GM19193 (cell line): Measurements from ENCODE around the gene RASSF8.

ENCODE experiments used
- POLR2A ChIP-seq: IDR thresholded peaks from 4 replicates; pipeline ENCODE4 v1.6.1; 2011; ENCODE audit not compliant: insufficient read depth, insufficient read length; ENCODE audit errors: extremely low read depth

RASSF8 gene

DNA sequence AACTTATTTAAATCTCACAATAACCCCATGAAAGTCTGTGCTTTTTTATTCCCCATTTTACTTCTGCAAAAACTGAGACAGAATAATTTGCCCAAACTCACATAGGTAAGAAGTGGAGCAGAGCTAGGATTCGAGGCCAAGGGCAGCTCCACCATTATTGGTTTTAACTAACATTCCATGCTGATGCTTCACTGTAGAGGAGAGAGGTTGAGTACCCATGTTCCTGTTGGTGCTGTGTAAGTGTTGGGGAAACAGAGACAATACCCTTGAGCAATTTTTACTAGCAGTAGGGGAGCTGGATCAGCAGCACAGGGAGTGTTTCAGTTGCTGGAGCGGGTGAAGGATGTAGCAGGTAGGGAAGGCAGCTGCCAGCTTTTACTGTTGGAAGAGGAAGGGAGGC is 21.1 kb downstream of the RASSF8 start:
- TF ChIP-seq POLR2A, result no peak

DNA sequence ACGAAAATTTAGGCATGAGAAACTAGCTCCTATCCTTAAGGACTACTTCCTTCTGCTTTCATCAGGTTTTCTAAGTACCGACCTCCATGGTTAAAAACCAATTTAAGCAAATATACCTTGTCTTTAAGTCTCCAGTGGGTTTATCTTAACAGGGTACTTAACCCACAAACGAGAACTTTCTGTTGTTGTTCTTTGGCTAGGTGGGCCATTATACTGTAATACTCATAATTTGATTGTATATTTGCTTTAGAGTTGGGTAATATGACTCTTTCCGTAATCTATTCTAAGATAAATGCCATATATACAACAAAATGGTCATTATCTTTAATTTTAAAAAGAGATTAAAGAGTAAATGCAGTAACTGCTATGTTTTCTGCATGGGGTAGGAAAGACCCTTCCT is 21.6 kb downstream of the RASSF8 start:
- no peak for TF ChIP-seq POLR2A

DNA sequence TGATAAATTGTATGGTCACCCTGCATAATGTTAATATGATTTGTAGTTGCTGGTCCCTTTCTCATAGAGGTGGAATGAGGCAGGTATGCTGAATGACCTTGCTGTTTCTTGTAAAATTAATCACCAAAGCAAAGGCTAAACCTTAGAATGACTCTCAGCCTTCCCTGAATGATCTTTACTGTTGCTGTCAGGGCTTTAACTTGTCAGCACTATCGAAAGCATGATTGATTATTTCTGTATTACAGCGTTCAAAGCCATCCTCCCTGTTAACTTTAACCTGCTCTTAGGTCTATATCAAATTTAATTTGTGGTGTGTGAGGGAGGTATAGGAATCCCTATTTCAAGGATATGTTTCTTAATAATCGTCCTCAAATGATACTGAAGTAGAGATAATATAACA is 23.1 kb downstream of the RASSF8 start:
- no peak for TF ChIP-seq POLR2A

DNA sequence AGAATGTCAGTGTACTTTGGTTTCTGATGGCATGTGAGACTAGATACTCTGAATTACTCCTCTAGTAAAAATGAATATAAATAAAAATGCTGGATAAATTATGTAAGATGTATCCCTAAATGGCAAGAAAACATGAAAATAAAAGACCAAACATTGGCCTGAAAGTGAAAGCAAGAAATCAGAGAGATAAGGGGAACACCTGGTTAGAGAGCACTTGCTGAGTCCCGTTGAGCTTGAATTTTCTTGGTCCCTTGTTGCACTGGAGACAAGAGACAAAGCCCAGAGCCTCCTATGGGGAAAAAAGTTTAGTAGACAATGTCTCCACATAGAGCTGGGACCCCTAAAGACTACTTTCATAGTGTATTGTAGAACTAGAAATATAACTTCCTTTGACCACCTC is 23.9 kb downstream of the RASSF8 start:
- no peak for TF ChIP-seq POLR2A

DNA sequence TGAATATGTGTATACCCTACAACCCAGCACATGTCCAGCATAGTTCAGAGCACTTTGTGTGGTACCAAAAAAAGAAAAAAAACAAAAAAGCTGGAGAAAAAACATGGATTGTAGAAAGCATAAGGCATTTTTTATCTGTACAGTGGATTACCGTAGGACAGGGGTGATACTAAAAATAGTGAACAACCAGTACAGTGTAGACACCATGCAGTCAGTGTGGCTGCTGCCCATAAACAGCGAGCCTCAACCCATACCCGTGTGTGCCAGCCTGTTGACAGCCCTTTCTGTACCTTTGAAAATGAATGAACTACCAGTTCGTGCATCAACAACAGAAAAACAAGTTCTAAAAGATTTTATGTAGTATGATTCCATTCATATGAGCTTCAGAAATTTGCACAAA is 25.1 kb downstream of the RASSF8 start:
- TF ChIP-seq POLR2A, result no peak

DNA sequence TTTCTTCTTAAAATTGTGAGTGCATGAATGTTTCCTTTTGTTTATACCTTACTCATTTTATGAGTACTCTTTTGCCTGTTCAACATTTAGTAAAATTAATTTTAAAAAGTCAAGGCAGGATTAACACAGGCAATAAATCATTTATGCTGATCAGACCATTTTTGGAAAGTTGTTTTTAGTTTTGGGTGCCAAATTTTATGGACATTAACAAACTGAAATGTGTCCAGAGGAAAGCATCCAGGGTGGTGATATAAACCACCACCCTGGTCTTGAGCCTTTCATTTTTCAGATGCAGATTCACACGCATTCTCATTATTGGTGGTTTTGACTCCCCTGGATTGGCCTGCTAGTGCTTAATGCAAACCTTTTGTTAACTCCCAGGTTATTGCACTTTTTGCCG is 26.3 kb downstream of the RASSF8 start:
- TF ChIP-seq POLR2A, result no peak

DNA sequence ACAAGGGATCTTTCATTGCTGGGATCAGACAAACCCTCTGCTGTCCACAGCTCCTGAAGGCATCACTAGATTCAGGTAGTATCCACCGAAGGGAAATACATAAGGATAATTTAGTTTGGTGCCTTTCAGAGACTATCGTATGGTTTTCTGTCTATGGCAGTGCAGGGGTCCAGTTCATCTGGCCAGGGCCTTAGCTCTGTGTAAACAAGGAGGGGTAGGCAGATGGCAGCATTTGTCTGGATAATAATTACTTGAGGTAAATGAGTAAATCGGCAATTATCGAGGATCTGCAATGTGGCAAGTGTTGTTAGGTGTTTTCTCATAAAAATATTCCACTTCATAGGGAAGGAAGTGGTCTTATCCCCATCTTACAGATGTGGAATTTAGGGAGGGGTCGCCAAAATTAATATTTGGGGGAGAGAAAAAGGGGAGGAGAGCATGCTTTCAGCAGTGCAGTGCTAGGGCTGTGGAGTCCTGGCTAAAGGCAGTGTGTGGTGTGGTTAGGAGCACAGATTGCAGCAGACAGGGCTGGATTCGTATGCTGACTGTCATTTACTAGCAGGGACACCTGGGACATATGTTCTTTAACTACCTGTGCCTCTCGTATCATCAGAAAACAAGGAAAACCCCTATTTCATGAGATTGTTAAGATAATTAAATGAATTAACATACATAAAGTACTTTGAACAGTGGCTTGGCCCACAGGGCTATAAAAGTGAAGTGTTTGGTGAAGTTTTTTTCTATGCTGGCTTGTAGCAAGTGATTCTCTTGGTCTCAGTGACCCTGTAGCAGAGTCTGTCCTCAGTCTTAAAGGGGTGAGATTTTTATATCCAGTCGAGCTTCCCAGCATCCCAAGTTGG is 27.1 kb downstream of the RASSF8 start:
- no peak for TF ChIP-seq POLR2A

DNA sequence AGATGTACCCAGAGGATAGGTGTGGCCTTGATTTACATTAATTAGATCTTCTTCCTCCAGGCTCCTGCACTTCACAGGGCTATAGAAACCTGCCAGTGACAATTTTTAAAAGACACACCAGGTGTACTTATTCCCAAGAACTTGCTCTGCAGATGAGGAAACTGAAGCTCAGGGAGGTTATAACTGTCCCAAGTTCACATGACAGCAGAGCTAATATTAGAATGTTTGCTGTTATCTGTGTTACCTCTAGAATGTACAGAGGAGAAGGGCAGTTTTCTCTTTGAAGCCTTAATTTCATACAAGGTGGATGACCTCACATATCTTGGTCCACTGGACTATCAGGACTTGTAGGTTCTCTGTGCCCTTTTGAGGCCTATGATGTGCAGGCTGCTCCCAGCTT is 27.7 kb downstream of the RASSF8 start:
- TF ChIP-seq POLR2A, result no peak

DNA sequence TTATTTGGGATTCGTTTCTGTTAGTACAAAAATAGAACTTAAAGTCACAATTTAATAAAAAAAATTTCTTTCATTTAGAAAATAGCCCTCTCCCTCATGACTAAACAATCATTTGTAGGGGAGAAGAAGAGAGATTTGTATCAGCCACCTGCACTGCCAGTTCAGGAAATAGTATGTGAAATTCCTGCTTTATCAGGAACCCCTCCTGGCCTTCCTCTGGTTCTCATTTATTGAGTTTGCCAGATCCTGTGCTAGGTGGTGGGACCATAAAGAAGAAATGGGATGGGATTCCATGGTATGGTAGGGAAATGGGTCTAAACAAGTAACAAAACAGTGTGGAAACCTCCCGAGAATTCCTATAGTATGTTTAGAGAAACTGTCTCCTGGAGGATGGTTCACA is 30.0 kb downstream of the RASSF8 start:
- no peak for TF ChIP-seq POLR2A

DNA sequence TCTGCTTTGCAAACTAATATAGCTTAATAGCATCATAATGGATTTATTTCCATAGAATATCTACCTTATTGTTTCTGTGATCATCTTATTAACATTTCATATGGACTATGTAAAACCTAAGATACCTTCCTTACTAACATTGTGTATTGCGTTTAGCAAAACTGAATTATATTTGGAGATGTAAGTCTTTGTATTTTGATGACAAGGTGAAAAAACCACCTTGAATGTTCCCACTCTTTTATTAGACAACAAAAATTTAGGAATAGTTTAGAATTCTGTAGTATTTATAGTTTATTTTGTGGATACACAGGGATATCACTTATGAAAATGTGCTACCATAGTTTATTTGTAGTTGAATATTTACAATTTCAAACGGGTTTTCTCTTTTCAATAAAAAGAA is 32.0 kb downstream of the RASSF8 start:
- TF ChIP-seq POLR2A, result no peak

DNA sequence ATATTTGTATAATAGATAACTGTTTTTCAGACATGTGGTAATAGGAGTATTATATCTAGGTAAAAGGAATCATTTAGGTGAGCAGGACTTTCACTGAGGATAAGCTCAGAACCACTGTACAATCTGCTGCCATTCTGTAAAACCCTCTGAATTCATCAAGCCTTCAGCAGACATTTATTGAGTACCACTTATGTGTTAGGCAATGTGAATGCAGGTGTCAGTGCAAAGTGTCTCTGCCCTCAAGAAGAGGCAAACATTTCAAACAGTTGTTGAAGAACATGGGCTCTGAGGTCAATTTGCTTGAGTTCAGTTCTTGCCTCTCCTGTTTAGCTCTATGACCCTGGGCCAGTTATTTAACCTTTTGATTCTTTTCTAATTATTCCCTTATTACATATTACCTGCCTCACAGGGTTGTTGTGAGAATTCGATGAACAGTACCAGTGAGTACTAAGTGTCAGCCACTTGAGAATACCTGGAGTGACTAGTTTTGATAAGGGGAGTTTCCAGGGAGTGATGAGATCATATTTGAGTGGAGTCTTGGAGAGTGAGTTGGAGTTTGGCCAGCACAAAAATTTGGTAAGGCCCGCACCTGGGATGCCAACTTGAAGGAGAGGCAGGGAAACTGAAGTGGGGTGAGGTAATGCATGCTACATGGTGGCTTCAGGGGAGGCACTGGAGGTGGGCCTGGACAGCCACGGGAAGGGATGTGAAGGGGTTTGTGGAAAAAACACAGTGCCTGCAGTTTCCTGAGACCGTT is 33.7 kb downstream of the RASSF8 start:
- TF ChIP-seq POLR2A, result no peak

DNA sequence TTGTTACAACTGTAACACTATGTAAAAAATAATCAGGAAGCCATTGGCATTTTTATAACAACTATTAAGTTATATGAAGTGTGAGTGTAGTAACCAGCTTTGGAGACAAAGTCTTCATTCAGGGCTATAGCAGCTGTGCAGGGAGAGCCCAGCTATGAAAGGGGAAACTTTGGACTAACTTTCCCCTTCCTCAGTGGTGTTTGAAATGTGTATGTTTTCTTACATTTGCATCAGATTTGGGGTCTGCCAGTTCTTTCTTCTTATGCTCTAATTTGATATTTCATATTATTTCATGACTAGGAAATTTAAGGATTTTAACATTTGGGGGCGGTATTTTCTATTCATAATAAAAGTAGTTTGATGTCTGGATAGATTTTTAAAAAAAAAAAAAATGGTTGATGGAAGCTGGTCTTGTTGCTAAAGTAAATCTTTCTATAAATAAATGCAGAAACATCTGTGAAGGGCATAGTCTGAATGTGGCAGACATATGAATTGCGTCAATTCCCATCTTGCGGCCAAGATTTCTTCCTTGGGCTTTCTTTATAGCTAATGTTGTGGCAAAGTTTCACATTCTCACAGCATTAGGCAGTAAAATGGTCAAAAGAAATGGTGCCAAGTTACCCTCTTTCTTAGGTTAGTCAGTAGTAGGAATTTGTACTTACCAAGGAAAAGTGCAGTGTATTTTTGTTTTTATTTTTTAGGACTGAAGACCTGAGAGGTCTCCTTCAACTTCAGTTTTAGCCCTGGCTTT is 35.6 kb downstream of the RASSF8 start:
- no peak for TF ChIP-seq POLR2A

DNA sequence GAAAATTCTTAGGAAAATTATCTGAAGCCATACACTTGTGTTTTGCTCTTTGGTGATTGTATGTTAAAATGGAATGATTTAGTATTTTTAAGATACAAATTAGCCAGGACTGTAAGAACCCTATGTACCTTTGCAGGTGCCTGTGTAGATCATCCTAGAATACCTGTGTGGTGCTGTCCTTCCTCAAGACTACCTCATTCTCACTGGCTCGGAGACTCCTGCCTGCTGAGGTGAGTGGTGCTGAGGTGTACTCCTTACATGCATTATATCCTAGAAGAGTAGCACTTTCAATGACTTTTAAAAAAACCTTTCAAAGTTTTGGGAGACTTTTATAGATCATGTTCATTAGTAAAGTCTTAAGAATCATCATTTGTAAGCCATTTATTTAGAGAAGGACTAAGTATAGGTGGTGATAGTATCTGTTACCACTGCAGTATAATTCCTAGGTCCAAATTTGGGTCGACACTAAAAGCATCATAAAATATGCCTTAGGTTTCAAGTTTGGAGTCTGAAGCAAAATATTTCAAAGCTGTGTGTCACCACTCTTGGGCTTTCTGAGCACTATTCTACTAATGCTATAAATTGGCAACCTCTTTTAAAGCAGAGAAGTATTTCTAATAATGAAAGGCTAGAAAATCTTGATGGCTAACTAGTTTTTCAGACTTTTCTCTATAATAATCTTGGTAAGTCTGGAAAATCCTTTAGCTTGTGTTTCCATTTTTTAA is 36.6 kb downstream of the RASSF8 start:
- no peak for TF ChIP-seq POLR2A

DNA sequence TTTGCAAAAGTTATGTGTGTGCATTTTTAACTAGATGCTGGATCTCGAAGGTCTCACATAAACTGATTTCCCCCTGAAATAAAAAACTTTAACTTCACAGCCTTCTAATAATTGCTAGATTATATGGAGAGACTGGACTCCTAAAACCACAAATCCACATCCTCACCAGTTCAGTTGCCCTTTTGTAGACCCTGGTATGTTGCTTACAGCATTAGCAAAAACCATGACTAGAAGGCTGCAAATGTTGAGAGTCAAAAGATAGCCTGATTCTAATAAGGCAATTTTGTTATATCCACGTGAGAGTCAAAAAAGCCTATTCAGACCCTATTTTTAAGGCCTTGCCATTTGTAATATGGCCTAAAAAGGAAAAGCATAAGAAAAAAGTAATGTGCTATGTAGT is 37.4 kb downstream of the RASSF8 start:
- TF ChIP-seq POLR2A, result no peak

DNA sequence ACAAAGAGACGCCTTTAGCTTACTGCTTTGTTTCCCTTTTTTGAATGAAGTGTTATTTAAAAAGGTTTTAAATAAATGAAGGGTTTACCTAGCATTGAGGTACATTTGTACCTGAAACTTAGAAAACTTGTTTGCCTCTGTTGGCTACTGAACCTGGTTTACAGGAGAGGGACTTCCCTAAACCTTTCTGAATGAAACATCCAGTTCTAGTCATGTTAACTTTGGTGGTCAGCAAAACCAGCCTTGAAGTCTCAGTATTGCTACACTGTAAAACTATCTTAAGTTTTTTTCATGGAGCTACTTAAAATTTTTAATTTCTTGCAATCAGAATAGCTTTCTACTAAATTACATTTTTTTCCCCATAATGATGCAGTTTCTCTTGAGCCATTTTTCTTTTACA is 38.2 kb downstream of the RASSF8 start:
- no peak for TF ChIP-seq POLR2A
